ENCODE data around the gene AKR1C3. TPM values are rescaled to one million over a fixed set of nuclear protein-coding genes. Genes with fewer than 3 reads are reported as not detected.
"Not testable (repeated sequence)": the region's sequence is repeated elsewhere in the genome, so short reads cannot be mapped to it uniquely, and the experiment has no call there.

Gene AKR1C3
- total RNA-seq, 2 experiments from 2014 or later: not detected

GRCh38 chr10:5116621-5117020, 22.4 kb downstream of the AKR1C3 start:
- no peaks in the 10 kb centered on the region for H3K36me3 ChIP-seq (ENCODE audit: insufficient read depth, low read length)
- TF ChIP-seq, protein P1, sequence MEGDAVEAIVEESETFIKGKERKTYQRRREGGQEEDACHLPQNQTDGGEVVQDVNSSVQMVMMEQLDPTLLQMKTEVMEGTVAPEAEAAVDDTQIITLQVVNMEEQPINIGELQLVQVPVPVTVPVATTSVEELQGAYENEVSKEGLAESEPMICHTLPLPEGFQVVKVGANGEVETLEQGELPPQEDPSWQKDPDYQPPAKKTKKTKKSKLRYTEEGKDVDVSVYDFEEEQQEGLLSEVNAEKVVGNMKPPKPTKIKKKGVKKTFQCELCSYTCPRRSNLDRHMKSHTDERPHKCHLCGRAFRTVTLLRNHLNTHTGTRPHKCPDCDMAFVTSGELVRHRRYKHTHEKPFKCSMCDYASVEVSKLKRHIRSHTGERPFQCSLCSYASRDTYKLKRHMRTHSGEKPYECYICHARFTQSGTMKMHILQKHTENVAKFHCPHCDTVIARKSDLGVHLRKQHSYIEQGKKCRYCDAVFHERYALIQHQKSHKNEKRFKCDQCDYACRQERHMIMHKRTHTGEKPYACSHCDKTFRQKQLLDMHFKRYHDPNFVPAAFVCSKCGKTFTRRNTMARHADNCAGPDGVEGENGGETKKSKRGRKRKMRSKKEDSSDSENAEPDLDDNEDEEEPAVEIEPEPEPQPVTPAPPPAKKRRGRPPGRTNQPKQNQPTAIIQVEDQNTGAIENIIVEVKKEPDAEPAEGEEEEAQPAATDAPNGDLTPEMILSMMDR (conservative IDR thresholded peaks at IDR 0.05; ENCODE audit: low read length): no peak
- no peak for TF ChIP-seq EZH2phosphoT487 (IDR thresholded peaks at IDR 0.05; ENCODE audit: borderline replicate concordance, low read depth, low read length)
- no peak overlapping the region for H3K27ac ChIP-seq (ENCODE audit: low read depth, low read length, poor library complexity, severe bottlenecking)
- H2AFZ ChIP-seq (ENCODE audit: low read length): no peak overlapping the region
- H3K9me3 ChIP-seq (ENCODE audit: low read length): no peaks in the 10 kb centered on the region
- no peaks in the 10 kb centered on the region for H3K79me2 ChIP-seq (ENCODE audit: insufficient read depth, low read depth, low read length)
- DNase-seq (ENCODE audit: low spot score): no peak
- POLR2A ChIA-PET: no interaction called here
- no peak overlapping the region for H3K4me2 ChIP-seq (ENCODE audit: low read length)
- H3K9me2 ChIP-seq (ENCODE audit: insufficient read depth, low read length): no peaks in the 10 kb centered on the region
- no TSS peak for BruUV-seq (replicated peaks)
- CTCF ChIA-PET (ENCODE audit: unreplicated experiment): no interaction called here
- H4K20me1 ChIP-seq (ENCODE audit: insufficient read depth, low read length): no peaks in the 10 kb centered on the region
- no peaks in the 10 kb centered on the region for H3K4me1 ChIP-seq (ENCODE audit: insufficient read depth, low read length, poor library complexity, severe bottlenecking)
- no peak overlapping the region for H3K4me3 ChIP-seq (ENCODE audit: low read depth, low read length, poor library complexity, severe bottlenecking)
- intact Hi-C loops (cut with micrococcal nuclease; ENCODE audit: unreplicated experiment): no loop called here

DNA sequence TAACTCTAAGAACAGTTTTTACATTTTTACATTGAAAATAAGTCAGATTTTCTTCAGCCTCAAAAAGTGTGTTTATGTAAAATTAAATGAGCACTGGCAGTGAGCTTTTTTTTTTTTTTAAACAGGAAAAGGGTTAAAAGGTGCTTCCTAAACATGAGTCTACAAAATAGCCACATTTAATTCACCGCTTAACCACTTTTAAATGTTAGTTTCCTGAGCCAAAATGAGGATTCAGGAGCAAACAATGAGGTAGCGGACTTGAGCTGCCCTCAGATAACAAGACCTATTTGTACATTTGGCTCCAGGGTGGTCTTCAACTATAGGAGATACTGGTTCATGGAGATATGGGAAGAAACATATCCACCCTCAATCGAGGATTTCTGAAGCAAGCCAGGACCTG, 22.8 kb downstream of the AKR1C3 start:
- no peak overlapping the region for H3K4me3 ChIP-seq (ENCODE audit: low read depth, low read length, poor library complexity, severe bottlenecking)
- H2AFZ ChIP-seq (ENCODE audit: low read length): no peak overlapping the region
- no peak overlapping the region for H3K4me2 ChIP-seq (ENCODE audit: low read length)
- BruUV-seq (replicated peaks): no TSS peak
- intact Hi-C loops (cut with micrococcal nuclease; ENCODE audit: unreplicated experiment): no loop called here
- no peaks in the 10 kb centered on the region for H3K79me2 ChIP-seq (ENCODE audit: insufficient read depth, low read depth, low read length)
- TF ChIP-seq, protein P1 (conservative IDR thresholded peaks at IDR 0.05; ENCODE audit: low read length): no peak
- H3K27ac ChIP-seq (ENCODE audit: low read depth, low read length, poor library complexity, severe bottlenecking): no peak overlapping the region
- POLR2A ChIA-PET: no interaction called here
- H3K9me2 ChIP-seq (ENCODE audit: insufficient read depth, low read length): no peaks in the 10 kb centered on the region
- no peaks in the 10 kb centered on the region for H3K9me3 ChIP-seq (ENCODE audit: low read length)
- CTCF ChIA-PET (ENCODE audit: unreplicated experiment): no interaction called here
- no peaks in the 10 kb centered on the region for H4K20me1 ChIP-seq (ENCODE audit: insufficient read depth, low read length)
- DNase-seq (ENCODE audit: low spot score): no peak
- H3K4me1 ChIP-seq (ENCODE audit: insufficient read depth, low read length, poor library complexity, severe bottlenecking): no peaks in the 10 kb centered on the region
- H3K36me3 ChIP-seq (ENCODE audit: insufficient read depth, low read length): no peaks in the 10 kb centered on the region

- H3K4me1 ChIP-seq (ENCODE audit: insufficient read depth, low read length, poor library complexity, severe bottlenecking); POLR2A ChIA-PET; BruUV-seq (replicated peaks); H4K20me1 ChIP-seq (ENCODE audit: insufficient read depth, low read length); H3K79me2 ChIP-seq (ENCODE audit: insufficient read depth, low read depth, low read length); H3K9me2 ChIP-seq (ENCODE audit: insufficient read depth, low read length); CTCF ChIA-PET (ENCODE audit: unreplicated experiment); H3K36me3 ChIP-seq (ENCODE audit: insufficient read depth, low read length); H3K4me2 ChIP-seq (ENCODE audit: low read length); intact Hi-C loops (cut with micrococcal nuclease; ENCODE audit: unreplicated experiment); H3K4me3 ChIP-seq (ENCODE audit: low read depth, low read length, poor library complexity, severe bottlenecking); DNase-seq (ENCODE audit: low spot score); H3K9me3 ChIP-seq (ENCODE audit: low read length); H2AFZ ChIP-seq (ENCODE audit: low read length); H3K27ac ChIP-seq (ENCODE audit: low read depth, low read length, poor library complexity, severe bottlenecking): not testable (repeated sequence)
These were observed 25.8 kb downstream of the AKR1C3 start for GRCh38 chr10:5119997-5120396.
